Testis (tissue), 2 donors: ENCODE results near the gene CPM.

ENCODE experiments used
- CTCF ChIP-seq, 3 experiments: fragments of 450-650 bp in 2 of 3; fragments of 200-600 bp in 1 of 3; sonication (generic) in 1 of 3; IDR thresholded peaks; one replicate each; pipeline ENCODE4 v1.5.1; 2016 to 2019; ENCODE audit warnings: antibody characterized with exemption in 3 of 3, mild to moderate bottlenecking in 2 of 3, moderate library complexity in 1 of 3
- POLR2A ChIP-seq: fragments of 450-650 bp; IDR thresholded peaks from one replicate; pipeline ENCODE4 v1.6.1; 2017; ENCODE audit warnings: antibody characterized with exemption, mild to moderate bottlenecking, moderate library complexity

DNA sequence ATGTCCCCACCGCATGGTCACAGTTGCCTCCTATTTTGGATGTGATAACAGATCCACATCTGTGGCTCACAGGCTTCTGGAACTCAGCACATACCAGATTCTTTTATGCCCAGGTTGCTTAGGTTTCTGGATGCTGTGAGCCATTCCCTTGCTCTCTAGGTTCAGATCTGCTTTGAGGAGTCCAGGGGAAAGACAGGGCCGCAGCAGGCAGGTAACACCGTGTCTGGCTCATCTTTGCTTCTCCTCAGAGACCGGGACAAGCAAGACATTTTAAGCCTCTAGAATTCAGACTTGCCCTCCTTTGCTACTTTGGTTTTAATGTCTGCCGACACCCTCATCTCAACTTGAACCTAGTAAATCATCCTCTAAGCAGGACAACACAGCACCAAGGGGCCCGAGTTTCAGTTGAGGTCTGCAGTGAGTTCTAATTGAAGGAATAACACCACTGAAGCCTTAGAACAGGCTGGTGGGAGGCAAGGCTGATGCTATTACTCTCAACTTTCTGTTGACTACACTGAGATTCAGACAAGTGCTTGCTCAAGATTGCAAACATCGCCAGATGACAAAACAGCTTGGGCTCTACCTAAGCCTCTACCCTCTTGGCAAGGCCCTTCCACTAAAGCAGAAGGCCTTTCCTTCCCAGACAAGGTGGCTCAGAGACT, 69.7 kb downstream of the CPM start:
- TF ChIP-seq POLR2A (no peak), CTCF (IDR thresholded peaks at IDR 0.05) (no peak)
